ENCODE data around the gene LANCL2.

LANCL2 gene, protein sequence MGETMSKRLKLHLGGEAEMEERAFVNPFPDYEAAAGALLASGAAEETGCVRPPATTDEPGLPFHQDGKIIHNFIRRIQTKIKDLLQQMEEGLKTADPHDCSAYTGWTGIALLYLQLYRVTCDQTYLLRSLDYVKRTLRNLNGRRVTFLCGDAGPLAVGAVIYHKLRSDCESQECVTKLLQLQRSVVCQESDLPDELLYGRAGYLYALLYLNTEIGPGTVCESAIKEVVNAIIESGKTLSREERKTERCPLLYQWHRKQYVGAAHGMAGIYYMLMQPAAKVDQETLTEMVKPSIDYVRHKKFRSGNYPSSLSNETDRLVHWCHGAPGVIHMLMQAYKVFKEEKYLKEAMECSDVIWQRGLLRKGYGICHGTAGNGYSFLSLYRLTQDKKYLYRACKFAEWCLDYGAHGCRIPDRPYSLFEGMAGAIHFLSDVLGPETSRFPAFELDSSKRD

DNA sequence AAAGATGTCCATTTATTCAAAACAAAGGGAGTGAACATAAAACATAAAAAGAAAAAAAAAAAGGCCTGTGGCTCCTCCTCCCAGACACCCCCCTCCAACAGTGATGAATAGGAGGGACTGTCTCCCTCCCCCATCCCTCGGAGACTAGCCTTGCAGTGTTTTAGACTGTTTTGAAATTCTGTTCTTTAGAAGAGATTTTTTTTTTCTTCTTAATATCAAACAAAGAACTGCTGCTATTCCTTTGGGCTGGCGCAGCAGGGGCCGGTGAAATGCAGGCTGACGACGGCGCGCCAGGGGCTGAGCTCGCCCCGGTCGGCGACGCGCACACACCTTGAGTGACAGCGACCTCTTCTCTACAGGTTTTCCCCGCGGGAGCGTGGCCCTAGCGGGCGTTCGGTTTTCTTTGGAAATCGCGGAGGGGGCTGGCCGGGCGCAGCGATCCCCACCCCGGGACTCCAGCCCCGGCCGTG lies at the start of gene LANCL2:
LANCL2 (plus strand) TSS at position 133 of the 470 bp plus-strand sequence. CDS start 689 bp downstream, outside the sequence.
- Histone ChIP-seq H3K9ac (ENCODE audit: low read depth, low read length) (peak within 1 kb of the TSS; percentile 99), H3K27ac (ENCODE audit: low read depth, low read length) (peak within 1 kb of the TSS; percentile 99), H3K4me1 (ENCODE audit: control insufficient read depth, insufficient read depth, low read length) (peaks cover 15% of the 10 kb centered on the region; the same call in 1 of the 2 replicates), H3K9me3 (ENCODE audit: control insufficient read depth, insufficient read depth, low read length) (no peaks in the 10 kb centered on the region), H3K4me3 (ENCODE audit: low read depth, low read length) (peak within 1 kb of the TSS; percentile 97), H3K27me3 (ENCODE audit: control insufficient read depth, insufficient read depth, low read length) (no peaks in the 10 kb centered on the region), H3K36me3 (ENCODE audit: control insufficient read depth, insufficient read depth, low read length) (no peaks in the 10 kb centered on the region)

GRCh38 chr7:55325371-55325792 lies 39.8 kb upstream of the LANCL2 start:
- H3K9ac ChIP-seq (ENCODE audit: low read depth, low read length) = no peak overlapping the region
- H3K9me3 ChIP-seq (ENCODE audit: control insufficient read depth, insufficient read depth, low read length) = no peaks in the 10 kb centered on the region; the same call in 1 of the 2 replicates
- no peaks in the 10 kb centered on the region for H3K4me1 ChIP-seq (ENCODE audit: control insufficient read depth, insufficient read depth, low read length)
- no peaks in the 10 kb centered on the region for H3K27me3 ChIP-seq (ENCODE audit: control insufficient read depth, insufficient read depth, low read length)
- H3K27ac ChIP-seq (ENCODE audit: low read depth, low read length) = no peak overlapping the region
- H3K36me3 ChIP-seq (ENCODE audit: control insufficient read depth, insufficient read depth, low read length) = no peaks in the 10 kb centered on the region
- H3K4me3 ChIP-seq (ENCODE audit: low read depth, low read length) = no peak overlapping the region

DNA sequence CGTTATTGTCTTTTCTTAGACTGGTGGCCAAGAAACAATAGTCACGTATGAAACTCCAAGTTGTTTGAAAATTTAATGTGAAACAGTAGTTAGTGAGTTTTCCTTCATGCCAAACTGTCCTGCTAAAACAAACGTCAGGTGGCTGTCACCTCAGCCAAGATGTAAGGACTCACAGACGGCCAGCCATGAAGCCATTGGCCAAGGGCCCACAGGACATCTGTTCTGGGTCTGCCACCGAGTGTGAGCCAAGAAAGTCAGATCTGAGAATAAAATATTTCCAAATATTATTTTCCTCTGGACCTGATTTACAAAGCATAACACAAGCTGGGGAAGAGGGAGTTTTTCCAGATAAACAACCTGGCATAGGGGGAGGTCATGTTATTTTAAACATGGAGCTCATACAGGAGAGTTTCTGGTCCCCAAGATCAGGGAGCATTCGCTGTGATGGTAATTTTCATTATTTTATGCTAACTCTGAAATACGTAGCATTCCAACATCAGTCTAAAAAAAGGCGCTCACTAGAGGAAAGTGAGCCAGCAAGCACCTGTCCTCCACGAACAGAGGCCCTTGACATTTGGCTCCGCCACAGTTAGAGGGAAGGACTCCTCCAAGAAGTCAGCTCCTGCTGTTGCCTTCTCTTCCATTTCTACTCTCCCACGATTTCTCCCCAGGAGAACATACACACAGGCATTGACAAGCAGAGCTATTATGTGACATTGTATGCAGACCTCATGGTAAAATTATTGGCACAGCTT lies 38.9 kb upstream of the LANCL2 start:
- no peak overlapping the region for H3K4me3 ChIP-seq (ENCODE audit: low read depth, low read length)
- H3K27me3 ChIP-seq (ENCODE audit: control insufficient read depth, insufficient read depth, low read length) = no peaks in the 10 kb centered on the region
- no peaks in the 10 kb centered on the region for H3K36me3 ChIP-seq (ENCODE audit: control insufficient read depth, insufficient read depth, low read length)
- H3K27ac ChIP-seq (ENCODE audit: low read depth, low read length) = no peak overlapping the region
- no peaks in the 10 kb centered on the region for H3K4me1 ChIP-seq (ENCODE audit: control insufficient read depth, insufficient read depth, low read length)
- no peak overlapping the region for H3K9ac ChIP-seq (ENCODE audit: low read depth, low read length)
- no peaks in the 10 kb centered on the region; the same call in 1 of the 2 replicates for H3K9me3 ChIP-seq (ENCODE audit: control insufficient read depth, insufficient read depth, low read length)

- Histone ChIP-seq H3K9me3 (ENCODE audit: control insufficient read depth, insufficient read depth, low read length) (no peaks in the 10 kb centered on the region; the same call in 1 of the 2 replicates), H3K4me3 (ENCODE audit: low read depth, low read length) (no peak overlapping the region), H3K27me3 (ENCODE audit: control insufficient read depth, insufficient read depth, low read length) (no peaks in the 10 kb centered on the region), H3K27ac (ENCODE audit: low read depth, low read length) (no peak overlapping the region), H3K4me1 (ENCODE audit: control insufficient read depth, insufficient read depth, low read length) (no peaks in the 10 kb centered on the region), H3K9ac (ENCODE audit: low read depth, low read length) (no peak overlapping the region), H3K36me3 (ENCODE audit: control insufficient read depth, insufficient read depth, low read length) (no peaks in the 10 kb centered on the region)
Measured at GRCh38 chr7:55326945-55327626, 38.1 kb upstream of the LANCL2 start.

DNA sequence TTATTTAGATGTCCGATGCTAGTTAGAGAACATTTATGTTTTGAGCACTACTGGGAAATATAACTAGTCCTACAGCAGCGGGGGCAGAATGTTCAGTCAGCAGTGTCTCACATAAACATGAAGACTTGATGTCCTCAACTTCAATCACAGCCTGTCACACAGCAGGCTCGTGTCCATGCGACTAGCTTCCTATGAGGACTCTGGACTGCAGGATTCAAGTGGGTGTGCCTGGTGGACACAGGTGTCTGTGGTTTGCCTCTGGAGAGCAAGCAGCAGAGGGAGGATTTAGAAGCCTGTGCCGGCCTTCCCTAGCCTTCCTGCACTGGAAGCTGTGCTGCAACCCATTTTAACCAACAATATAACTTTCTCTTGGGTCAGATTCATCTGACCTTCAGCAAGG lies 30.0 kb upstream of the LANCL2 start:
- no peak overlapping the region for H3K4me3 ChIP-seq (ENCODE audit: low read depth, low read length)
- no peaks in the 10 kb centered on the region for H3K36me3 ChIP-seq (ENCODE audit: control insufficient read depth, insufficient read depth, low read length)
- no peak overlapping the region for H3K9ac ChIP-seq (ENCODE audit: low read depth, low read length)
- H3K4me1 ChIP-seq (ENCODE audit: control insufficient read depth, insufficient read depth, low read length) = peaks cover 9% of the 10 kb centered on the region; the same call in 1 of the 2 replicates
- no peaks in the 10 kb centered on the region for H3K27me3 ChIP-seq (ENCODE audit: control insufficient read depth, insufficient read depth, low read length)
- H3K9me3 ChIP-seq (ENCODE audit: control insufficient read depth, insufficient read depth, low read length) = no peaks in the 10 kb centered on the region
- no peak overlapping the region for H3K27ac ChIP-seq (ENCODE audit: low read depth, low read length)

GRCh38 chr7:55335786-55336185 lies 29.4 kb upstream of the LANCL2 start:
- no peak overlapping the region for H3K27ac ChIP-seq (ENCODE audit: low read depth, low read length)
- H3K36me3 ChIP-seq (ENCODE audit: control insufficient read depth, insufficient read depth, low read length) = no peaks in the 10 kb centered on the region
- H3K27me3 ChIP-seq (ENCODE audit: control insufficient read depth, insufficient read depth, low read length) = no peaks in the 10 kb centered on the region
- no peak overlapping the region for H3K4me3 ChIP-seq (ENCODE audit: low read depth, low read length)
- no peaks in the 10 kb centered on the region for H3K9me3 ChIP-seq (ENCODE audit: control insufficient read depth, insufficient read depth, low read length)
- peaks cover 9% of the 10 kb centered on the region; the same call in 1 of the 2 replicates for H3K4me1 ChIP-seq (ENCODE audit: control insufficient read depth, insufficient read depth, low read length)
- no peak overlapping the region for H3K9ac ChIP-seq (ENCODE audit: low read depth, low read length)

DNA sequence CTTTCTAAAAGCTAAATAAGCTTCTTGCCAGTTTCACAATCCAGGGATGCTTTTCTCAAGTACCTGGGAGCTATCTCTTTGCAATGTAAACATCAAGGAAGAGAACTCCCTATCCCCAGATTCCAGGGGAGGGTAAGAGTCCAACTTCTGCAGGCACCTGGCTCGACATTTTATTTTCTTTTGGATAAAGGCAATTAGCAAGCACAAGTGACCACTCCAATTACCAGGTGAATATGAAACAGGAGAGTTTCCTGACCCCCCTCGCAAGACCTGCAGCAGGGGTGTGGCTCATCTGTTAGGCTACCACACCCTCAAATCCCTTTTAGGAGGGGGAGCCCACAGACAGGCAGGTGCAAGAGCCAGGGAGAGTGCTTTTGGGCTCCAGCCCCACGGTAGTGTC lies 28.6 kb upstream of the LANCL2 start:
- no peaks in the 10 kb centered on the region for H3K9me3 ChIP-seq (ENCODE audit: control insufficient read depth, insufficient read depth, low read length)

DNA sequence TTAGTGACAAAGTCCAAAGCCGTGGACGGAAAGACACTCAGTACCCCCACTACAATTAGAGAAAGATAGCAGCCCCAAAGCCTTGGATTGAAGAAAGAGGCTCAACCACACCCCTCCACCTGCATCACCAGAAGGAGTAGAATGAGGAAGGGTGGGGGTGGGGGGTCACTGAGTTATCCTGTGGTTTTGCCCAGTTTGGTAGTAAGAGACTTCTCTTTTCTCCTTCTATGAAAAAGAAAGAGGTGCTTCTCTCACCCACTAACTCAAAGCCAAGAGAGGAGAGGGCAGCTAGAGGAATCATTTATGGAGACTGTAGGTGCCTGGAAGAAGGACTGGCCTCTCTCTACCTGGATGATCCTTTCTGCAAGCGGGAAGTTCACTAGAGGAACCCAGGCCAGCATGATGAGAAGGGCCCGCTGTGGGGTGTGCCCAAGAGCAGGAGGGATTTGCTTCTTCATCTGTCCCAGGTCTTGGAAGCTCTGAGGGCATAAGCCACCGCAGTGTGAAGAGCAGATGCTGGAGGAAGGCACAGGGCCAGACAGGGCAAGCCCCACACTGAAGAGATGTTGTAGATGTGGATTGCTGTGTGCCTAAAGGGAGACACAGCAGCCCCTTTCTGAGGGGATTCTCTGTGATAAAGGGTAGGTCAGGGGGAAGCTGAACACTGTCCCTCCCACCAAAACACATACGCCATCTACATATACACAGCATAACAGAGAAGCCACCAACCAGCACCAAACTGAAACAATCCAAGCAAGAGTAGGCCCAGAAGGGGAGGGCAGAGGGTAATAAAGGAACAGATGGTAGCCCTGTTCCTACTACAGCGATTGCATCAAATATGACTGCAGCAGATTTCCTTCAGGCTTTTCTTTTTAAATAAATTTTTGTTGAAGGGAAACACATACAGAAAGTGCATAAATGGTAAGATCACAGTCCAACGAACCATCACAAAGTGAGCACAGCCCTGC lies 25.8 kb upstream of the LANCL2 start:
- no peaks in the 10 kb centered on the region for H3K36me3 ChIP-seq (ENCODE audit: control insufficient read depth, insufficient read depth, low read length)
- H3K4me1 ChIP-seq (ENCODE audit: control insufficient read depth, insufficient read depth, low read length) = peaks cover 9% of the 10 kb centered on the region; the same call in 1 of the 2 replicates
- H3K27ac ChIP-seq (ENCODE audit: low read depth, low read length) = no peak overlapping the region
- no peak overlapping the region for H3K9ac ChIP-seq (ENCODE audit: low read depth, low read length)
- H3K9me3 ChIP-seq (ENCODE audit: control insufficient read depth, insufficient read depth, low read length) = no peaks in the 10 kb centered on the region
- no peaks in the 10 kb centered on the region for H3K27me3 ChIP-seq (ENCODE audit: control insufficient read depth, insufficient read depth, low read length)
- H3K4me3 ChIP-seq (ENCODE audit: low read depth, low read length) = no peak overlapping the region

More for the DNA sequence above, 28.6 kb upstream of the LANCL2 start:
- Histone ChIP-seq H3K36me3 (ENCODE audit: control insufficient read depth, insufficient read depth, low read length) (no peaks in the 10 kb centered on the region), H3K4me3 (ENCODE audit: low read depth, low read length) (no peak overlapping the region), H3K27ac (ENCODE audit: low read depth, low read length) (no peak overlapping the region), H3K4me1 (ENCODE audit: control insufficient read depth, insufficient read depth, low read length) (peaks cover 9% of the 10 kb centered on the region; the same call in 1 of the 2 replicates), H3K9ac (ENCODE audit: low read depth, low read length) (no peak overlapping the region), H3K27me3 (ENCODE audit: control insufficient read depth, insufficient read depth, low read length) (no peaks in the 10 kb centered on the region)

DNA sequence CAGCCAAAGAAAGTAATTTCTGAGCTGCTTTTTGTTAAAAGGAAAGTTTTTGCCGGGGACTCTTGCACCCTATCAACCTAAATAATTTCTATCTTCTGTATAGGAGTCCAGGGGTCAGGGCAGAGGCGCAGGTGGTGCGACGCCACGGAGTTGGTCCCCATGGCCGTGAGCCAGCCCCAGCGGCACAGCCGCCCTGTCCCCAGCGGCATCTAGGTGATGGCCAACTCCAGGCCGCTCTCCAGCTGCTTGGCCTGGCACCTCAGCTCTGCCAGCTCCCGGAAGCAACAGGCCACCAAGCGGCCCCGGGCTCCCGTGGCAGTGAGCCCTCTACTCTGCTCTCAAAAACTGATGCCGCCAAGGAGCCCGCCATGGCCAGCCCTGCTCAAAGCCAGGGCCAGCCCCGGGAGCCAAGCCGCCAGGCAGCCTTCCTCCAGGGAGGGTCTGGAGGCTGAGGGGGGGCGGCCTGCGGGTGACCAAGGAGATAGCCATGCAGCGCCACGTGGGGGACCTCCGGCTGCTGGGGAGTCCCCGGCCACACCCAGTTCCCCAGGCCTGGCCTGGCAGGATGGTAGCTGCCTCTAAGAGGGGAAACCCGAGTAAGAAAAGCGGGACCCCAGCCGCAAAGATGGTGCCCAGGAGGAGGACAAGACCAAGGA lies 22.8 kb upstream of the LANCL2 start:
- H3K27me3 ChIP-seq (ENCODE audit: control insufficient read depth, insufficient read depth, low read length) = no peaks in the 10 kb centered on the region
- no peak overlapping the region for H3K4me3 ChIP-seq (ENCODE audit: low read depth, low read length)
- H3K36me3 ChIP-seq (ENCODE audit: control insufficient read depth, insufficient read depth, low read length) = no peaks in the 10 kb centered on the region
- no peaks in the 10 kb centered on the region for H3K4me1 ChIP-seq (ENCODE audit: control insufficient read depth, insufficient read depth, low read length)
- no peak overlapping the region for H3K27ac ChIP-seq (ENCODE audit: low read depth, low read length)
- no peak overlapping the region for H3K9ac ChIP-seq (ENCODE audit: low read depth, low read length)
- H3K9me3 ChIP-seq (ENCODE audit: control insufficient read depth, insufficient read depth, low read length) = no peaks in the 10 kb centered on the region
